ENCODE measurements around the gene C5. TPM values are rescaled to one million over a fixed set of nuclear protein-coding genes. Genes with fewer than 3 reads are reported as not detected.
"Not testable (repeated sequence)": the region's sequence is repeated elsewhere in the genome, so short reads cannot be mapped to it uniquely, and the experiment has no call there.

Gene C5
- total RNA-seq, 4 donors from 2014 or later: 1.2 to 8.6 (median 2.1) TPM

DNA sequence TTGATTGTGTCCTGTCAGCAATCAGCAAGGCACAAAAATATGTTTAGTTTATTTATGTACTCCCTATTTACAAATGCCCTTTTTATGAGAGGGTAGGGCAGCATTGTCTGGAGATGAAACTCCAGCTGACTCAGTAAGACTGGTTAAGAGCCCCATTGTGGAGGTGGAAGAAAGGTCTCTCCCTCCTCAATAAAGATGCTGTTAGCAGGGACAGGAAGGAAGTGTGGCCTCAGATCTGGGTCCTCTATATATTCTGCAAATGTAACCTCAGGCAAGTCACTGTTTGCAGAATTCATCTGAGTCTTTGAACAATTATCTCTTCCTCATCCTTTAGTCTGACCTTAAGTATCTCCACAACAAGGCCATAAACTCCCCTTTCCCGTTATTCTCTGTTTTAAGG is 75.2 kb downstream of the C5 start:
- no peak for DNase-seq
- Histone ChIP-seq H3K4me3 (no peak overlapping the region), H3K36me3 (no peaks in the 10 kb centered on the region), H3K9me3 (no peaks in the 10 kb centered on the region), H3K27me3 (no peaks in the 10 kb centered on the region), H3K27ac (no peak overlapping the region), H3K4me1 (no peaks in the 10 kb centered on the region)
- TF ChIP-seq POLR2A (IDR thresholded peaks at IDR 0.05): no peak
- TF ChIP-seq, protein P1, sequence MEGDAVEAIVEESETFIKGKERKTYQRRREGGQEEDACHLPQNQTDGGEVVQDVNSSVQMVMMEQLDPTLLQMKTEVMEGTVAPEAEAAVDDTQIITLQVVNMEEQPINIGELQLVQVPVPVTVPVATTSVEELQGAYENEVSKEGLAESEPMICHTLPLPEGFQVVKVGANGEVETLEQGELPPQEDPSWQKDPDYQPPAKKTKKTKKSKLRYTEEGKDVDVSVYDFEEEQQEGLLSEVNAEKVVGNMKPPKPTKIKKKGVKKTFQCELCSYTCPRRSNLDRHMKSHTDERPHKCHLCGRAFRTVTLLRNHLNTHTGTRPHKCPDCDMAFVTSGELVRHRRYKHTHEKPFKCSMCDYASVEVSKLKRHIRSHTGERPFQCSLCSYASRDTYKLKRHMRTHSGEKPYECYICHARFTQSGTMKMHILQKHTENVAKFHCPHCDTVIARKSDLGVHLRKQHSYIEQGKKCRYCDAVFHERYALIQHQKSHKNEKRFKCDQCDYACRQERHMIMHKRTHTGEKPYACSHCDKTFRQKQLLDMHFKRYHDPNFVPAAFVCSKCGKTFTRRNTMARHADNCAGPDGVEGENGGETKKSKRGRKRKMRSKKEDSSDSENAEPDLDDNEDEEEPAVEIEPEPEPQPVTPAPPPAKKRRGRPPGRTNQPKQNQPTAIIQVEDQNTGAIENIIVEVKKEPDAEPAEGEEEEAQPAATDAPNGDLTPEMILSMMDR (IDR thresholded peaks at IDR 0.05): no peak

DNA sequence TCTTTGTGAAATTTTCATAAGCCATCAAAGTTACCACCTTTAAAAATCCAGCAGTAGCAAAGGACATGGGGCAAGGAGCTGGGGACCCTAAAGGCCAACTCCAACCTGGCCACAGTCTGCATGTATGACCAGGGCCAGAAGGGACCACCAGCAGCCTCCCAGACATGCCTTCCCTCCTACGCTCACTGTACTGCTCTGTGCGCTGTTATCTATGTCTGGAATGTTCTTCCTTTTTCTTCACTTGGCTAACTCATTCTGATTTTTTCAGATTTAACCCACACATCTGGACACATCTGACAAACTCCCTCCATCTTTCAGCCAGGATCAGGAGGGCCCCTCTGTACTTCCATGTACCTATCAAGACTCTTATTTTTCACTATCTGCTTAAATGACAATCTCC is 75.9 kb downstream of the C5 start:
- no peak for DNase-seq
- H3K9me3 ChIP-seq: no peaks in the 10 kb centered on the region
- TF ChIP-seq POLR2A (IDR thresholded peaks at IDR 0.05): no peak
- TF ChIP-seq, protein P1 (IDR thresholded peaks at IDR 0.05): no peak
- H3K4me3 ChIP-seq: no peak overlapping the region
- H3K36me3 ChIP-seq: no peaks in the 10 kb centered on the region
- H3K27me3 ChIP-seq: no peaks in the 10 kb centered on the region
- H3K4me1 ChIP-seq: no peaks in the 10 kb centered on the region
- no peak overlapping the region for H3K27ac ChIP-seq

DNA sequence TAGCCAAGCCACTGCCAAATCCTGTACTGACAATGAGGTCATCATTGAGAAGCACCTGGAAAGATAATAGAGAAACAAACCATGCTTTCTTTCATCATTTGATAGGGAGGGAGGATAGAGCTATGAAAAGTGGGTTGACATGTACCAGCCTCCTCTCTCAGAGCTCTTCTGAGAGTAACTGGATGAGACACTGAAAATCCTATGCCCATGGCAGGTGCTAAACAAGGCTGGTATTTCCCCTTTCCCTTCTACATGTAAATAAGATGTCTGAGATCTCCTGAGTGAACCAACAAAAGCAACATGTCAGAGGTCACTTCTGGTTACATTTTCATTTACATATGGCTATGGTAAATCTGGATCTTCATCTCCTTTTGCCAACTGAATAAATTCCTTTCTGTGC is 78.1 kb downstream of the C5 start:
- DNase-seq: no peak
- TF ChIP-seq, protein P1 (IDR thresholded peaks at IDR 0.05): no peak
- no peak for TF ChIP-seq POLR2A (IDR thresholded peaks at IDR 0.05)
- no peak overlapping the region for H3K4me3 ChIP-seq

DNA sequence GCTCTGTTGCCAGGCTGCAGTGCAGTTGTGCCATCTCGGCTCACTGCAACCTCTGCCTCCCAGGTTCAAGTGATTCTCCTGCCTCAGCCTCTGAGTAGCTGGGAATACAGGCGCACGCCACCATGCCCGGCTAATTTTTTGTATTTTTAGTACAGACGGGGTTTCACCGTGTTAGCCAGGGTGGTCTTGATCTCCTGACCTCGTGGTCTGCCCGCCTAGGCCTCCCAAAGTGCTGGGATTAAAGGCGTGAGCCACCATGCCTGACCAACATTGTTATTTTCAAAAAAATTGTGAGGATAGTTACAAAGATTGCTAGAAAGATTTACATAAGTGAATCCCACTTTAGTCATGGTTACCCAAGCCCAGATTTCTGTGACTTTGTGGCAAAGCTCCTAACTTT is 78.6 kb downstream of the C5 start:
- not testable (repeated sequence) for H3K27me3 ChIP-seq, H3K4me3 ChIP-seq, H3K27ac ChIP-seq, H3K4me1 ChIP-seq, H3K36me3 ChIP-seq, H3K9me3 ChIP-seq, DNase-seq

More for the DNA sequence above, 78.1 kb downstream of the C5 start:
- H3K27me3 ChIP-seq: no peaks in the 10 kb centered on the region
- no peaks in the 10 kb centered on the region for H3K36me3 ChIP-seq
- no peak overlapping the region for H3K27ac ChIP-seq
- H3K4me1 ChIP-seq: no peaks in the 10 kb centered on the region
- no peaks in the 10 kb centered on the region for H3K9me3 ChIP-seq

DNA sequence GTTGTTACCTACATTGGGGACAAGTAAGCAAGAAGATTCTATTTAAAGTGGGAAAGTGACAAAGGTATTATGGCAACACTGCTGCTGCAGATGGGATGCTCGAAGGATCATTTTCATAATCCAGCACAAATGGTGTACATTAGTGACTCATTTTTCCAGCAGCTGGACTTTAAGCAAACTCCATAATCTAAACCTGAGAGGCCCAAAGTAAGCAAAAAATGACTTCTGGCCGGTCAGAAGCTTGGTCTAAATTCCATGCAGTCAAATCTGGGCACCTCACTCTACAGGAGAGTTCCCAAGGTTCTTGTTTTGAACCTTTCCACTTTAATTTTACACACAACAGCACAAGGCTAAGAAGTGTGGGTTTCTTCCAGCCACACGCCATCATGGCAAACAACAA is 79.8 kb downstream of the C5 start:
- H3K27me3 ChIP-seq: no peaks in the 10 kb centered on the region
- no peaks in the 10 kb centered on the region for H3K4me1 ChIP-seq
- no peak overlapping the region for H3K27ac ChIP-seq
- TF ChIP-seq, protein P1 (IDR thresholded peaks at IDR 0.05): no peak
- TF ChIP-seq POLR2A (IDR thresholded peaks at IDR 0.05): no peak
- no peak overlapping the region for H3K4me3 ChIP-seq
- no peaks in the 10 kb centered on the region for H3K36me3 ChIP-seq
- no peak for DNase-seq
- H3K9me3 ChIP-seq: no peaks in the 10 kb centered on the region

DNA sequence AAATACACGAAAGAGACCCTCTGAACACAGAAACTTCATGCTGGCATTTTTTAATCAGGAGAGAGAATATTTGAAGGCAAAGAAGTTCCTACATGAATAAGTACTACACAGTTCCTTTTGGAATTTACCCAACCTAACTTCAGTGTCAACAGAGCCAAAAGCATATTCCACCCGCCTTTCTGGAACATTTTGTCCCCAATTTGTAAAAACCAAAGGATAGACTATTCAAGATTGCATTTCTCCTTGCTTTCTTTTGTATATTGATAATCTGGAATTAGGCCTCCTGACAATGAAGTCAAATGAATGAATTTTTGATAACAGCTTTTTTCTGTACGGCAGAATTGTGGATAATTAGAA is 84.1 kb downstream of the C5 start:
- TF ChIP-seq, protein P1 (IDR thresholded peaks at IDR 0.05): no peak
- no peak for TF ChIP-seq POLR2A (IDR thresholded peaks at IDR 0.05)
- no peak overlapping the region for H3K4me3 ChIP-seq
- no peak for DNase-seq
- peaks cover 0 to 7% (median 0%) of the 10 kb centered on the region in 3 donors for H3K36me3 ChIP-seq
- H3K4me1 ChIP-seq: no peaks in the 10 kb centered on the region
- H3K27ac ChIP-seq: peak overlapping the region in 1 of 4 donors; percentile 55
- no peaks in the 10 kb centered on the region for H3K9me3 ChIP-seq
- H3K27me3 ChIP-seq: no peaks in the 10 kb centered on the region

Data from Peyer's patch (tissue), 4 donors.